SKM-1 treated with dmso at 0.1 percent for 144 hours (cell line): ENCODE data around the gene EMC9.

Experiments used
- DNase-seq: peaks from one replicate; lab custom pipeline; 2025; ENCODE audit not compliant: unreplicated experiment; lab: John Stamatoyannopoulos, UW

EMC9 gene, protein sequence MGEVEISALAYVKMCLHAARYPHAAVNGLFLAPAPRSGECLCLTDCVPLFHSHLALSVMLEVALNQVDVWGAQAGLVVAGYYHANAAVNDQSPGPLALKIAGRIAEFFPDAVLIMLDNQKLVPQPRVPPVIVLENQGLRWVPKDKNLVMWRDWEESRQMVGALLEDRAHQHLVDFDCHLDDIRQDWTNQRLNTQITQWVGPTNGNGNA

DNA sequence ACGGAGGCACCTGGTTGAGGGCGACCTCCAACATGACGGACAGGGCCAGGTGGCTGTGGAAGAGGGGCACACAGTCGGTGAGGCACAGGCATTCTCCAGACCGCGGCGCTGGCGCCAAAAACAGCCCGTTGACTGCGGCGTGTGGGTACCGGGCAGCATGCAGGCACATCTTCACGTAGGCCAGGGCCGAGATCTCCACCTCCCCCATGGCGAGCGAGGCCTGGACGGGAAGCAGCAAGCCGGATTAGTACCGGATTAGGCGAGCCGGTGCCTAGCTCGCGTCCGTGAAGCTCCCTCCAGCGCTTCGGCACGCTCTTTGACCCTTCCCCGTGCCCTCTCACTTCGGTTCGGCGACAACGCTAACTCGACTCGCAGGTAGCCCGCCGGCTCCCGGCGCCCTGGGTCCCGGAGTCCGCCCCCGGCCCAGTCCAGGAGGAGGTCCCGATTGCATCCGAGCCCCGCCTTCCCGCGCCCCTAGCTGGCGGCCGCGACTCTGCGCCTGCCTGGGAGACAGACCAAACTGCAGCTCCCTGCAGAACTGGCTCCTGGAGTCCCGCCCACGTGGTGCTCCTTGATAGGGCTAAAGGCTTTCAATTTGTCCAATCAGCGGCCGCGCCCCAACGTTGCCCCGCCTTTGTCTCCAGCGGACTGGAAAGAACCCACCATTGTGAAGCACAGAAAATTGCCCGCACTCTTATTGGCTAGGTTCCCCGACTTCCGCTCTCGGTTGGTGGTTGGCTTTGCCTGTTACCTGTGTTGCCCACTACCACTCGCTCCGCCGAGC is at the start of gene EMC9:
Gene EMC9, minus strand, starts transcription at position 495 of the 784 bp plus-strand sequence. Its CDS starts 287 bp downstream, at position 208.
- peak; percentile 94 for DNase-seq

GRCh38 chr14:24190416-24190815 is 49.0 kb upstream of the EMC9 start:
- DNase-seq: no peak

DNA sequence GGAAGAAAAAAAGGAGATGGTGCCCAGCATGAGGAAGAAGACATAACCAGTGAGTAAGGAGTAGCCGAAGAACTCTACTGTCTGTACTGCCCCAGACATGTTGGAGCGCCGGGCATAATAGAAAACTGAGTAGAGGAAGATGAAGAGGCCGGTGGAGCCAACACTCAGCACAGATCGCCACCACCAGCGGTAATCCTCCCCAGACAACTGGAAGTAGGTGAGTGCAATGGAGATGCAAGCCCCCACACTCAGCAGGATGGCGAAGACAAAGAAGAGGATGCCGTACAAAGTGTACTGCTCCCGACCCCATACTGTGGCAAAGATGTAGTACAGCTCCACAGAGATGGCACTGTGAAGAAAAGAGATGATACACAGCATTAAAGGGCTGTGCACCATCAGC is 48.1 kb upstream of the EMC9 start:
- no peak for DNase-seq

GRCh38 chr14:24189059-24189375 is 47.6 kb upstream of the EMC9 start:
- DNase-seq: no peak

DNA sequence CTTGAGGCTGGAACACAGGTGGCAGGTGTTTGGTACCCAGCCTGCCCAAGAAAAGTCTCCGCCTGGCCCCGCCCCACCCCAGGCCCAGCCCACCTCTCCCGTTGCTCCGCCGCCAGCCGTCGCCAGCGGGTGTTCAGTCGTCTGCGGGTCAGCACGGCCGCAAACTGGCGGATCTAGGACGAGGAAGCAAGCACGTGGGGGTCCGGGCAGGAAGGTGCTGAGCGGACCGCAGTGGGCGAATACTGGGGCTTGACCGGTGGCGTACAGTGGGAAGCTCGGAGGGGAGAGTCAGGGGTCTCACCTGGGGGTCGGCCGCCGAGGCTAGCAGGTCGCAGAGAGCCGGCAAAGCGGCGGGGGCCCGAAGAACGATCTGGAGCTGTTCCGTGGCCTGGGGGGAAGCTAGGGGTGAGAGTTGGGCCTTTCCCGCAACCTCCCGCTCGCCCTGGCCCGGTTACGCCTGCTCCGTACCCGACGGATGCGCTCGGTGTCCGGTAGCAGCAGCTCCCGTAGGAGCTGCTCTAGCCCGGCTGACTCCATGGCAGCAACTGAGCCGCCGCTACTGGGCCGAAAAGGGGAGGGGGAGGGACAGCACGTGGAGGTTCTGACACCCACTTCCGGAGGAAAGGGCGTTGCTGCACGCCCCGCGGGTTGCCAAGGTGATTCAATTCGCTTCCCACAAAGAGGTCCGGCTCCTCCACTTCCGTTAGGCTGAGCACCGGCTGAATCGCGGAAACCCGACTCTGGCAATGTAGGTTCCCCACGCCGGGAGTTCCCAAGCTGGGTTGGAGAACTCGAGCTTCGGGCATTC is 47.1 kb upstream of the EMC9 start, which contains the start of gene IPO4:
Gene IPO4, minus strand, starts transcription at position 566 of the 808 bp plus-strand sequence. Its CDS starts 29 bp downstream, at position 537.
- peak; percentile 82 for DNase-seq

- DNase-seq: no peak
Observed at GRCh38 chr14:24187539-24187915, 46.1 kb upstream of the EMC9 start.

DNA sequence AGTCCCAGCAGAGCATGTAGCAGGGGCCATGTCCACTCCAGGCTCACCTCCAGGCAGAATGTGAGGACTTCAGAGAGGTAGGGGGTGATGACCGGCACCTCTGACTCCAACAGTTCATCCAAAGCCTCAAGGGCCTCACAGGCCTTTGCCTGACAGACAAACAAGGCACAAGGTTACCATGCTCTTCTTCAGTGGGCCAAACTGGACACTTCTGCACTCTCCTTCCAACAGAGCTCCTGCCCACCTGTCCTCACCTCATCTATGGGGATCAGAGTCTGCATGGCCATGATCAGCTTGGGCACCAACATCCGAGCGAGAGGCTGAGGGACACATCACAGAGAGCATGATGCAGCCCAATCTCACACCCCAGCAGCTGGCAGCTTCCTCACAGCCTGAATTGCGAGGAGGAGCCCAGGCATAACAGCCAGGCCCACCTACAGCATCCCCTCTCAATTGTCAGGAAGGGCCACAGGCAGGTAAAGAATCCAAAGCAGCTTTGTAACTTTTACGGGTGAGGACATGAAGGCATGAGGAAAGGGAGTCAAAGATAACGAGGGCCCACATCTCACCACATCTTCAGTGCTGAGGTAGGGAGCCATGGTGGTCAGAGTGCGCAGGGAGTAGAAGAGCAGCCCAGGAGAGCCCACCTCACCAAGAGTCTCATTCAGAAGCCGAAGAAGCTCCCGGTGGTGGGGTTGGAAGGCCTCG is 45.6 kb upstream of the EMC9 start:
- DNase-seq: no peak

GRCh38 chr14:24185741-24186140 is 44.4 kb upstream of the EMC9 start:
- DNase-seq: no peak

DNA sequence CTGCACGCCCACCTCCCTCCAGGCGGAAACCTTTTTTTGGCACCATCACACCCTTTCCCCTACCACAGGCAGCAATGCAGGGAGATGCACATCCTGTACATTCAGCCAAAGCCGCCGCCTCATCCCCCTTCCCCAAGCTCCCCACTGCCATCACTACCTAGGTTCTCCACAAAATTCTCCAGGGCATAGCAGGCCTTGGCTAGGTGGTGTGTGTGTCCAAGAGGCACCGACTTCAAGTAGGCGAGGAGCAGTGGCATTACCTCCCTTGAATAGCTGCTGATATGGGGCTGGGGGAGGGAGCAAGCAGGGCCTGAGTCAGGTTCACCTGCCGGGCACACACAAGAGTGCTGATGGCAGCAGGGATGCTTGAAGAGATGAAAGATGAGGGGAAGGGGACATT is 43.6 kb upstream of the EMC9 start:
- DNase-seq: no peak

DNA sequence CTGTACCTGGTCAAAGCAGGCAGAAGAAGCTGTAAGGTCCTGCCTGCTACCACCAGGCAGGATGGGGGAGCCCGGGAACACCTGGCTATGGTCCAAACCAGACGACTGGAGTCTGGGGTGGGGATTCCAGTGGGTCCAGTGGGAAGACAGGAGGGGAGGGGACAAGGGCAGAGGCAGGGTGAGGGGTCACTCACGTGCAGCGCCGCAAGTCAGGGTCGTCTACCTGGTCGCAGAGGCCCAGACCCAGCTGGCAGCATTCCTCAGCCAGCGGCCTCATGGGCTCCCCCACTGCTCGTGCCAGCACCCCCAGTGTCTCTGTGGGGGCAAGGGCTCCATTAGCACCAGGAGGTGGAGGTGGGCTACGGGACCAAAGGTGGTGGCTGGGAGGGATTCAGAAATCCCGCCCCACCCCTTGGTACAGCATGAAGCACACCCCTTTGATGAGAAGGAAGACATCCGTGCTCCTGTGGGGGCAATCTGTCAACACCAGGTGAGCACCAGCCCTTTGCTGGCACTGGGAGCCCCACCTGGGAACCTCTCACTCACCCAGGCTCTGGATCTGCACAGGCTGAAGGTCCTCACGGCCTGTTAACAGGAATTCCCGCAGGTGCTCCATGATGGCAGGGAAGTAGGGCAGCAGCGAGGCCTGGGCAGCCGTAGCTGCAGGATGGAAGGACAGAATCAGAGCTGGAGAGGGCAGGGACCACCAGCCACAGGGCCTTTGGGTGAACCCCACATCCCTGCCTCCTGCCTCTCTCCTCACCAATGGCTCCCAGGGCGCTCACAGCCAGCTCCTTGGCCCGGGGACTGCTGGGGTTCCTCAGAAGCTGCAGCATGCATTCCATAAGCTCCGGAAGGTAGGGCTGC is 42.9 kb upstream of the EMC9 start:
- DNase-seq: no peak

- DNase-seq: no peak
Observed at GRCh38 chr14:24183014-24183481, 41.7 kb upstream of the EMC9 start.

DNA sequence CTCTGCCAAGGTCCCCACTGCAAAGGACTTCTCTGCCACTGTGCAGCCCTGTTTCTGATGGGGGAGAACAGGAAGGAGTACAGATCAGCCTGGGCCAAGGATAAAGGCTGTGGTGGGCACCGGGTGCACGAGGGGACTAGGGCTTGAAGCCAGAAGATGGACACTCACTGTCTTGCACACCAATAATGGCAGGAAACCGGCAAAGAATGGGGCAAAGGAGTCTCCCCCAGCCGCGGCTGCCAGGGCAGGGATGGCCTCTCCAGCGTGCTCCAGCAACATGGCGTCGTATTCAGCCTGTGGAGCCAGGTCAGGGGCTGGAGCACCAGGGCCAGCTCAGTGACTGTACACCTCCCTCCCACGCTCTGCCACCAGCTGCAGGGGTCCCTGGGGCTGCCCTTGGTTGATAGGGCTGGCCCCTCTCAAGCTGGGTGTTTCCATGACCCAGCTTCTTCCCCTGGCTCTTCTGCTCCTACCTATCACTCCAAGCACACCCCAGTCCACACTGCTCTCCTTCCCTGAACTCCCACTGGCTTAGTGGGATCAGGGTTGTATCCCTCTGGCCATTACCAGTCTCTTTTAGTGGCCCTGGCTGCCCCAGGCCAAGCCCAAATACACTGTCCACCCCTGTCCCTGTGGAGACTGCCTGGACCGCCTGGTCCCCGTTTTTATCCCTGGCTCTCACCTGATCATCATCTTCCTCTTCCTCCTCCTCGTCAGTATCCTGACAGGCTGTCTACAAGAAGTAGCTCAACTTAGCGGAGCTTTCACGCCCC is 40.9 kb upstream of the EMC9 start:
- DNase-seq: no peak

DNA sequence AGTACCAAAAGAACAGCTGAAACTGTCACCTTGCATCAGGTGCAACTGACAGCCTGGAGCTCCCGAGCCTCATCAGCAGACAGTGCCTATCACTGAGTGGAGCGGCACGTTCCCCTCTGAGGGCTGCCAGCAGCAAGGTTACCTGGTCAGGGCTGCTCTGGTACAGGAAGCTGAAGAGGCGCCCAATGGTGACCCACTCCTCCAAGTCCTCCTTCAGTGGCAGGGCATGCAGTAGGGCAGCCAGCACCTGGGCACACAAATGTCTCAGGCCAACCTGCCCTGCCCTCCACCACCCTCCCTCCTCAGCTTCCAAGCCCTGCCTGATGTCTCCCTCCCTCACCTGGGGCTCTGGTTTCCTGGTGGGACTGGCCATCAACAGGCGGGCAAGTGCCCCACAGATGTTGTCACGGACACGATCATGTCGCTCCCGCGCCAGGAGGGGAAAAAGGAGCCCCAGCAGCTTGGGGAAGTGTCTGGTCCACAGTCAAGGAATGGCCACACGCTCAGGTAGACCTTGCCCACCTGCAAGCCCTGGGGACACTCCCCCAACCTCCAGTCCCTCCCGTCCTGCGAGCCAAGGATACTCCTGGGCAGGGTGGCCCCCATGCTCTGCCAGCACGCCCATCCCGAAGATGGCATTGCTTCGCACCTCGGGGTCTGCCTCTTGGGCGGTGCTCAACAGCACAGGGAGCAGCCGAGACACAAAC is 40.1 kb upstream of the EMC9 start:
- DNase-seq: no peak

- DNase-seq: no peak
Observed at GRCh38 chr14:24179961-24180796, 38.8 kb upstream of the EMC9 start.

GRCh38 chr14:24179294-24179960 is 38.0 kb upstream of the EMC9 start:
- no peak for DNase-seq

DNA sequence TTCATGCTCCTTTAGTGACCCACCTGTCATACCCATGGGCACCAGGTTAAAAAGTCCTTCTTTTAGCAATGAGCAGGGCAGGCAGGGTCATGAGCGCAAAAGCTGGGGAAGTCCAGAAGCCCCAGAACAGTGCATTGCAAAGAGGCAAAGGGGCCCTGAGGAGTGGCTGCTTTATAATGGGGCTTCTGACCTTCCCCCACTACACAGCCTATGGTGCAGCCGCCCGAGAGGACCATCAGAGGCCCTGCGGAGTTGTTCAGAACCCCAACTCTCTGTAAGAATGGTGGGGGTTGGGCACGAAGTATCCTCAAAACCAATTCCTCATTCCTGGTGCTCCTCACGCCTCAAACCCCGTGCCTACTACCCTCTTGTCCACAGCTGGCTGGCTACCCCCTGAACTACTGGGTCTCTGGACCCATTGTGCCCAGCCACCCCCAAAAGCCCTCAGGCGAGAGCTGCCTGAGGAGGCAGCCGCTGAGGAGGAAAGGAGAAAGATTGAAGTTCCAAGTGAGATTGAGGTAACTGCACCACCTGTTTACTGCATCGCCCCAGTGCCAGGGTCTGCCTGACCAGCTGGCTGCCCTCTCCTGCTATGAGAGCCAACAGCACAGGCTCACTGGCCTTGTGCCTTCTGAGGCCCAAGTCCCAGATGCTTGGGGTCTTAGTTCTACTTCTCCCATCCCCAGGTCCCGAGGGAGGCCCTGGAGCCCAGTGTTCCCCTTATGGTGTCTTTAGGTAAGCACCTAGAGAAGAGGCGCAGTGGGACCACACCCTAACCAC is 37.2 kb upstream of the EMC9 start:
- DNase-seq: no peak

- no peak for DNase-seq
Observed at GRCh38 chr14:24177891-24178290, 36.5 kb upstream of the EMC9 start.
